Measurements from ENCODE around the gene CUEDC1. TPM values are rescaled to one million over a fixed set of nuclear protein-coding genes. Genes with fewer than 3 reads are reported as not detected.

Gene CUEDC1
- total and polyA plus RNA-seq, 2 of the 4 experiments (the other 2 are of a cell fraction) = 4.1 to 21.2 TPM

DNA sequence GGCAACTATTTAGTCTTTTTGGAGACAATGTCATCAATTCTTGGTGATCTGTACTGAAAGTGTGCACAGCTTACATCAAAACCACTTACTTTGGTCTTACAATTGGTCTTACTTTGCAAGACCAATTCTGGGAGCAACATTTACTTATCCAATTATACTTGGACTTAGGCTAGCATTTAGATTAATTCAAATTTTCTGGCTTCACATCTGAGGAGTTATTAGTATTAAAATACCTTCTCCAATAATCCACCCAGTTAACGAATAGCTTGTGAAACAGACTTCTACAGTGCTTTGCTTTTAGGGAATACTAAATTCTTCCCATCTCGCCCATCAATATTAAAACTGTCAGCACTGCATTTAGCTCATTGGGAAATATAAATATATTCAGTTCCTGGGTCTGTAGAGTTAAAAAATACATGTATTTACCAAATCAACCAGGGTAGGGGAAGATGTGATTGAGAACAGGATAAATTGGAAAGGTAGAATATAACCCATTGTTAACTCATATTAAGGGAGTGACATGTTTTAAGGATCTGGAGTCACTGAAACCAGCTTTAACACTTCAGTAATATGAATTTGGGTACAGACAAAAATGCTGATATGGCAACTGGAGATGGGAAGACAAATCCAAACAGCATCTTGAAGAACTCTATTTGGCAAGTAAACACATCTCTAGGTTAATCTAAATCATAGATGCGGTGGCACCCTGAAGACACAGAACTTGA lies 42.0 kb upstream of the CUEDC1 start:
- Histone ChIP-seq H4K20me1 (ENCODE audit: insufficient read depth, low read length) (peaks cover 23% of the 10 kb centered on the region; the same call in 1 of the 2 replicates), H2BK120ac (ENCODE audit: low read depth, low read length) (no peak overlapping the region), H3K4me2 (ENCODE audit: low read depth, low read length) (no peak overlapping the region), H3K27ac (ENCODE audit: insufficient read depth, low read length) (no peak overlapping the region), H2AFZ (replicated peaks; ENCODE audit: low read length, poor library complexity) (no peak overlapping the region), H3K9me3 (ENCODE audit: control insufficient read depth, insufficient read depth, low read length) (no peaks in the 10 kb centered on the region), H3K4me3 (ENCODE audit: insufficient read depth, low read depth, low read length) (no peak overlapping the region), H4K91ac (ENCODE audit: insufficient read depth, low read depth, low read length) (no peak overlapping the region), H3K27me3 (ENCODE audit: control insufficient read depth, insufficient read depth, low read length) (no peaks in the 10 kb centered on the region), H3K79me1 (ENCODE audit: low read depth in 1 of 2, low read length in 2 of 2) (peaks cover 3 to 18% of the 10 kb centered on the region in 2 experiments; a peak in 3 of 4 replicates), H3K9me1 (ENCODE audit: insufficient read depth, low read length) (no peaks in the 10 kb centered on the region), H2BK20ac (ENCODE audit: low read depth, low read length) (no peak overlapping the region), H2AK5ac (ENCODE audit: low read depth, low read length) (no peak overlapping the region), H2BK5ac (ENCODE audit: low read depth, low read length, poor library complexity, severe bottlenecking) (no peak overlapping the region), H4K8ac (ENCODE audit: low read depth in 2 of 2, low read length in 2 of 2) (no peak overlapping the region; a peak in 1 of 4 replicates), H3K9ac (ENCODE audit: low read depth, low read length) (no peak overlapping the region), H2BK15ac (ENCODE audit: low read depth, low read length) (no peak overlapping the region), H3K18ac (ENCODE audit: low read depth, low read length) (no peak overlapping the region), H3K56ac (ENCODE audit: extremely low read depth, insufficient read depth, low read length) (no peak overlapping the region), H3K4me1 (ENCODE audit: control insufficient read depth, insufficient read depth, low read length) (peaks cover 2% of the 10 kb centered on the region; the same call in 1 of the 2 replicates), H3K4ac (ENCODE audit: low read depth, low read length) (no peak overlapping the region), H3K14ac (replicated peaks; ENCODE audit: low read depth, low read length) (no peak overlapping the region), H3K36me3 (ENCODE audit: control insufficient read depth, insufficient read depth, low read length) (peaks cover 9% of the 10 kb centered on the region), H2AK9ac (replicated peaks; ENCODE audit: low read depth, low read length, poor library complexity) (no peak overlapping the region), H4K5ac (ENCODE audit: low read depth, low read length) (no peak overlapping the region), H3K23ac (ENCODE audit: low read depth, low read length) (no peak overlapping the region)
- TF ChIP-seq, protein P1, sequence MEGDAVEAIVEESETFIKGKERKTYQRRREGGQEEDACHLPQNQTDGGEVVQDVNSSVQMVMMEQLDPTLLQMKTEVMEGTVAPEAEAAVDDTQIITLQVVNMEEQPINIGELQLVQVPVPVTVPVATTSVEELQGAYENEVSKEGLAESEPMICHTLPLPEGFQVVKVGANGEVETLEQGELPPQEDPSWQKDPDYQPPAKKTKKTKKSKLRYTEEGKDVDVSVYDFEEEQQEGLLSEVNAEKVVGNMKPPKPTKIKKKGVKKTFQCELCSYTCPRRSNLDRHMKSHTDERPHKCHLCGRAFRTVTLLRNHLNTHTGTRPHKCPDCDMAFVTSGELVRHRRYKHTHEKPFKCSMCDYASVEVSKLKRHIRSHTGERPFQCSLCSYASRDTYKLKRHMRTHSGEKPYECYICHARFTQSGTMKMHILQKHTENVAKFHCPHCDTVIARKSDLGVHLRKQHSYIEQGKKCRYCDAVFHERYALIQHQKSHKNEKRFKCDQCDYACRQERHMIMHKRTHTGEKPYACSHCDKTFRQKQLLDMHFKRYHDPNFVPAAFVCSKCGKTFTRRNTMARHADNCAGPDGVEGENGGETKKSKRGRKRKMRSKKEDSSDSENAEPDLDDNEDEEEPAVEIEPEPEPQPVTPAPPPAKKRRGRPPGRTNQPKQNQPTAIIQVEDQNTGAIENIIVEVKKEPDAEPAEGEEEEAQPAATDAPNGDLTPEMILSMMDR (conservative IDR thresholded peaks at IDR 0.05; ENCODE audit: low read depth, low read length) = no peak
- TF ChIP-seq NFE2L2 (IDR thresholded peaks at IDR 0.05; ENCODE audit: low read depth, low read length) = no peak
- peak; percentile 60; the same call in 1 of the 2 replicates for TF ChIP-seq MAFK (IDR thresholded peaks at IDR 0.05; ENCODE audit: low read depth, low read length)
- TF ChIP-seq BHLHE40 (IDR thresholded peaks at IDR 0.05; ENCODE audit: low read depth, low read length) = no peak
- TF ChIP-seq MXI1 (IDR thresholded peaks at IDR 0.05; ENCODE audit: borderline replicate concordance, low read depth, low read length) = no peak
- TF ChIP-seq FOS (IDR thresholded peaks at IDR 0.05; ENCODE audit: low read depth, low read length) = no peak
- TF ChIP-seq POLR2A (IDR thresholded peaks at IDR 0.05; ENCODE audit: low read depth, low read length) = no peak
- ChIA-PET POLR2A (ENCODE audit: unreplicated experiment) (no interaction called here), CTCF (interaction anchor here (1.1 to 2.9 kb wide), 4 partner anchors 48 to 140 kb away, joined by 3 to 24 read pairs (median 5); no protein-coding TSS in a partner anchor)
- BruUV-seq (replicated peaks) = no TSS peak
- ATAC-seq (ENCODE audit: low read depth) (no peak), DNase-seq (no peak)
- intact Hi-C loops (cut with micrococcal nuclease) = no loop called here
- in situ Hi-C loops (cut with MboI; ENCODE audit: low sequenced_read_pairs) = loop anchor here (5.0 kb wide), 1 partner anchor 140 kb away; no protein-coding TSS in a partner anchor
- WGBS, 2 experiments (ENCODE audit: extremely low coverage in 2 of 2, insufficient read length in 1 of 2) = no CpG with 5 or more reads among the region's 3 CpGs
- dilution Hi-C loops (cut with HindIII; ENCODE audit: low sequenced_read_pairs, unreplicated experiment) = loop anchor here (25.0 kb wide), 1 partner anchor 135 kb away; the partner anchor contains the start of gene MRPS23

Measured in IMR-90 (cell line).